GM23338 (cell line): ENCODE data around the gene BDP1.

Experiments used
- CREB1 ChIP-seq: fragments of 250-450 bp; sonication (Bioruptor Pico); IDR thresholded peaks from 2 replicates; pipeline ENCODE4 v1.5.0; 2020; ENCODE audit warnings: low read depth, mild to moderate bottlenecking, moderate library complexity
- EZH2 ChIP-seq: fragments of 200-600 bp; sonication (generic); IDR thresholded peaks from one replicate; pipeline ENCODE4 v1.8.0; 2017; ENCODE audit warnings: antibody characterized with exemption, mild to moderate bottlenecking, low read depth; ENCODE audit not compliant: unreplicated experiment
- EZH2phosphoT487 ChIP-seq: fragments of 200-600 bp; sonication (generic); IDR thresholded peaks from one replicate; pipeline ENCODE4 v1.8.1; 2018; ENCODE audit warnings: antibody characterized with exemption; ENCODE audit not compliant: unreplicated experiment
- JUNB ChIP-seq: IDR thresholded peaks from one replicate; pipeline ENCODE4 v1.6.1; 2016; ENCODE audit warnings: antibody characterized with exemption; ENCODE audit not compliant: unreplicated experiment
- NANOG ChIP-seq: IDR thresholded peaks from 2 replicates; pipeline ENCODE4 v1.6.1; 2016; ENCODE audit warnings: antibody characterized with exemption, borderline replicate concordance
- POLR2AphosphoS5 ChIP-seq: IDR thresholded peaks from 2 replicates; pipeline ENCODE4 v1.6.1; 2016; ENCODE audit warnings: antibody characterized with exemption, low read depth
- STAT1 ChIP-seq: IDR thresholded peaks from one replicate; pipeline ENCODE4 v1.6.1; 2016; ENCODE audit warnings: antibody characterized with exemption; ENCODE audit not compliant: unreplicated experiment
- ZNF114 ChIP-seq: fragments of 250-450 bp; sonication (Bioruptor Pico); IDR thresholded peaks from 2 replicates; pipeline ENCODE4 v1.5.0; 2020; ENCODE audit warnings: mild to moderate bottlenecking, moderate library complexity
- ZNF331 ChIP-seq: fragments of 250-450 bp; sonication (Bioruptor Pico); IDR thresholded peaks from 2 replicates; pipeline ENCODE4 v1.5.0; 2020; ENCODE audit warnings: low read depth, mild to moderate bottlenecking, moderate library complexity
- TF ChIP-seq, protein P1 (sequence below), 2 experiments: fragments of 200-600 bp in 1 of 2; sonication (generic) in 1 of 2; conservative IDR thresholded peaks; 2 replicates each; pipeline versions ENCODE4 v1.5.1 to v1.6.1; 2016 to 2017; ENCODE audit warnings: antibody characterized with exemption in 2 of 2, low read depth in 2 of 2, mild to moderate bottlenecking in 2 of 2, moderate library complexity in 1 of 2
- TF ChIP-seq, protein P2 (sequence below): IDR thresholded peaks from one replicate; pipeline ENCODE4 v1.6.1; 2018; ENCODE audit warnings: antibody characterized with exemption; ENCODE audit not compliant: unreplicated experiment
- TF ChIP-seq, protein P3 (sequence below): IDR thresholded peaks from 2 replicates; pipeline ENCODE4 v1.6.1; 2016; ENCODE audit warnings: antibody characterized with exemption
- TF ChIP-seq, protein P4 (sequence below): fragments of 250-450 bp; sonication (Bioruptor Pico); IDR thresholded peaks from 2 replicates; pipeline ENCODE4 v1.5.0; 2020; ENCODE audit warnings: mild to moderate bottlenecking, moderate library complexity

DNA sequence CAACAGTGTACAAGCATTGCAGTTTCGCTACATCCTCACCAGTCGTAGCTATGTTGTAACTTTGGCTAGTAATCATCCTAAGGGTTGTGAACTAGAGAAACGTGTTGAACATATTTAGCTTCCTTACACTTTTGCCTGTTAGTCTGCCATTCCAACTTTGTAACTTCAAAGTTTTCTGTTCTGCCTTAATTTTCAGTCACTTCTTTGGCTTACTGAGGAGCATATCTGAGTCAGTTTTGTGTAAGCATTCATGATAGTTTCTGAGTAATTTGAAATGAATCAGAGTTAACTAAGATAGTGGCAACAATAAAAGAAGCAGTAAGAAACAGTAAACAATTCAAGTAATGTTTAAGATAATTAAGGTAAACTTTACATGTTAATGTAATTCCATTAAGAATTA, 72.8 kb downstream of the BDP1 start:
- TF ChIP-seq, protein P1, sequence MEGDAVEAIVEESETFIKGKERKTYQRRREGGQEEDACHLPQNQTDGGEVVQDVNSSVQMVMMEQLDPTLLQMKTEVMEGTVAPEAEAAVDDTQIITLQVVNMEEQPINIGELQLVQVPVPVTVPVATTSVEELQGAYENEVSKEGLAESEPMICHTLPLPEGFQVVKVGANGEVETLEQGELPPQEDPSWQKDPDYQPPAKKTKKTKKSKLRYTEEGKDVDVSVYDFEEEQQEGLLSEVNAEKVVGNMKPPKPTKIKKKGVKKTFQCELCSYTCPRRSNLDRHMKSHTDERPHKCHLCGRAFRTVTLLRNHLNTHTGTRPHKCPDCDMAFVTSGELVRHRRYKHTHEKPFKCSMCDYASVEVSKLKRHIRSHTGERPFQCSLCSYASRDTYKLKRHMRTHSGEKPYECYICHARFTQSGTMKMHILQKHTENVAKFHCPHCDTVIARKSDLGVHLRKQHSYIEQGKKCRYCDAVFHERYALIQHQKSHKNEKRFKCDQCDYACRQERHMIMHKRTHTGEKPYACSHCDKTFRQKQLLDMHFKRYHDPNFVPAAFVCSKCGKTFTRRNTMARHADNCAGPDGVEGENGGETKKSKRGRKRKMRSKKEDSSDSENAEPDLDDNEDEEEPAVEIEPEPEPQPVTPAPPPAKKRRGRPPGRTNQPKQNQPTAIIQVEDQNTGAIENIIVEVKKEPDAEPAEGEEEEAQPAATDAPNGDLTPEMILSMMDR (conservative IDR thresholded peaks at IDR 0.05; ENCODE audit: low read depth in 2 of 2), result no peak
- TF ChIP-seq EZH2phosphoT487 (no peak), EZH2 (no peak), ZNF331 (no peak), POLR2AphosphoS5 (no peak), JUNB (no peak), CREB1 (CRISPR knock-in tag) (no peak), ZNF114 (CRISPR knock-in tag) (no peak), STAT1 (no peak), NANOG (no peak)
- TF ChIP-seq, protein P2, sequence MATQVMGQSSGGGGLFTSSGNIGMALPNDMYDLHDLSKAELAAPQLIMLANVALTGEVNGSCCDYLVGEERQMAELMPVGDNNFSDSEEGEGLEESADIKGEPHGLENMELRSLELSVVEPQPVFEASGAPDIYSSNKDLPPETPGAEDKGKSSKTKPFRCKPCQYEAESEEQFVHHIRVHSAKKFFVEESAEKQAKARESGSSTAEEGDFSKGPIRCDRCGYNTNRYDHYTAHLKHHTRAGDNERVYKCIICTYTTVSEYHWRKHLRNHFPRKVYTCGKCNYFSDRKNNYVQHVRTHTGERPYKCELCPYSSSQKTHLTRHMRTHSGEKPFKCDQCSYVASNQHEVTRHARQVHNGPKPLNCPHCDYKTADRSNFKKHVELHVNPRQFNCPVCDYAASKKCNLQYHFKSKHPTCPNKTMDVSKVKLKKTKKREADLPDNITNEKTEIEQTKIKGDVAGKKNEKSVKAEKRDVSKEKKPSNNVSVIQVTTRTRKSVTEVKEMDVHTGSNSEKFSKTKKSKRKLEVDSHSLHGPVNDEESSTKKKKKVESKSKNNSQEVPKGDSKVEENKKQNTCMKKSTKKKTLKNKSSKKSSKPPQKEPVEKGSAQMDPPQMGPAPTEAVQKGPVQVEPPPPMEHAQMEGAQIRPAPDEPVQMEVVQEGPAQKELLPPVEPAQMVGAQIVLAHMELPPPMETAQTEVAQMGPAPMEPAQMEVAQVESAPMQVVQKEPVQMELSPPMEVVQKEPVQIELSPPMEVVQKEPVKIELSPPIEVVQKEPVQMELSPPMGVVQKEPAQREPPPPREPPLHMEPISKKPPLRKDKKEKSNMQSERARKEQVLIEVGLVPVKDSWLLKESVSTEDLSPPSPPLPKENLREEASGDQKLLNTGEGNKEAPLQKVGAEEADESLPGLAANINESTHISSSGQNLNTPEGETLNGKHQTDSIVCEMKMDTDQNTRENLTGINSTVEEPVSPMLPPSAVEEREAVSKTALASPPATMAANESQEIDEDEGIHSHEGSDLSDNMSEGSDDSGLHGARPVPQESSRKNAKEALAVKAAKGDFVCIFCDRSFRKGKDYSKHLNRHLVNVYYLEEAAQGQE, result no peak
- TF ChIP-seq, protein P3, sequence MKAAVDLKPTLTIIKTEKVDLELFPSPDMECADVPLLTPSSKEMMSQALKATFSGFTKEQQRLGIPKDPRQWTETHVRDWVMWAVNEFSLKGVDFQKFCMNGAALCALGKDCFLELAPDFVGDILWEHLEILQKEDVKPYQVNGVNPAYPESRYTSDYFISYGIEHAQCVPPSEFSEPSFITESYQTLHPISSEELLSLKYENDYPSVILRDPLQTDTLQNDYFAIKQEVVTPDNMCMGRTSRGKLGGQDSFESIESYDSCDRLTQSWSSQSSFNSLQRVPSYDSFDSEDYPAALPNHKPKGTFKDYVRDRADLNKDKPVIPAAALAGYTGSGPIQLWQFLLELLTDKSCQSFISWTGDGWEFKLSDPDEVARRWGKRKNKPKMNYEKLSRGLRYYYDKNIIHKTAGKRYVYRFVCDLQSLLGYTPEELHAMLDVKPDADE, result no peak
- TF ChIP-seq, protein P4, sequence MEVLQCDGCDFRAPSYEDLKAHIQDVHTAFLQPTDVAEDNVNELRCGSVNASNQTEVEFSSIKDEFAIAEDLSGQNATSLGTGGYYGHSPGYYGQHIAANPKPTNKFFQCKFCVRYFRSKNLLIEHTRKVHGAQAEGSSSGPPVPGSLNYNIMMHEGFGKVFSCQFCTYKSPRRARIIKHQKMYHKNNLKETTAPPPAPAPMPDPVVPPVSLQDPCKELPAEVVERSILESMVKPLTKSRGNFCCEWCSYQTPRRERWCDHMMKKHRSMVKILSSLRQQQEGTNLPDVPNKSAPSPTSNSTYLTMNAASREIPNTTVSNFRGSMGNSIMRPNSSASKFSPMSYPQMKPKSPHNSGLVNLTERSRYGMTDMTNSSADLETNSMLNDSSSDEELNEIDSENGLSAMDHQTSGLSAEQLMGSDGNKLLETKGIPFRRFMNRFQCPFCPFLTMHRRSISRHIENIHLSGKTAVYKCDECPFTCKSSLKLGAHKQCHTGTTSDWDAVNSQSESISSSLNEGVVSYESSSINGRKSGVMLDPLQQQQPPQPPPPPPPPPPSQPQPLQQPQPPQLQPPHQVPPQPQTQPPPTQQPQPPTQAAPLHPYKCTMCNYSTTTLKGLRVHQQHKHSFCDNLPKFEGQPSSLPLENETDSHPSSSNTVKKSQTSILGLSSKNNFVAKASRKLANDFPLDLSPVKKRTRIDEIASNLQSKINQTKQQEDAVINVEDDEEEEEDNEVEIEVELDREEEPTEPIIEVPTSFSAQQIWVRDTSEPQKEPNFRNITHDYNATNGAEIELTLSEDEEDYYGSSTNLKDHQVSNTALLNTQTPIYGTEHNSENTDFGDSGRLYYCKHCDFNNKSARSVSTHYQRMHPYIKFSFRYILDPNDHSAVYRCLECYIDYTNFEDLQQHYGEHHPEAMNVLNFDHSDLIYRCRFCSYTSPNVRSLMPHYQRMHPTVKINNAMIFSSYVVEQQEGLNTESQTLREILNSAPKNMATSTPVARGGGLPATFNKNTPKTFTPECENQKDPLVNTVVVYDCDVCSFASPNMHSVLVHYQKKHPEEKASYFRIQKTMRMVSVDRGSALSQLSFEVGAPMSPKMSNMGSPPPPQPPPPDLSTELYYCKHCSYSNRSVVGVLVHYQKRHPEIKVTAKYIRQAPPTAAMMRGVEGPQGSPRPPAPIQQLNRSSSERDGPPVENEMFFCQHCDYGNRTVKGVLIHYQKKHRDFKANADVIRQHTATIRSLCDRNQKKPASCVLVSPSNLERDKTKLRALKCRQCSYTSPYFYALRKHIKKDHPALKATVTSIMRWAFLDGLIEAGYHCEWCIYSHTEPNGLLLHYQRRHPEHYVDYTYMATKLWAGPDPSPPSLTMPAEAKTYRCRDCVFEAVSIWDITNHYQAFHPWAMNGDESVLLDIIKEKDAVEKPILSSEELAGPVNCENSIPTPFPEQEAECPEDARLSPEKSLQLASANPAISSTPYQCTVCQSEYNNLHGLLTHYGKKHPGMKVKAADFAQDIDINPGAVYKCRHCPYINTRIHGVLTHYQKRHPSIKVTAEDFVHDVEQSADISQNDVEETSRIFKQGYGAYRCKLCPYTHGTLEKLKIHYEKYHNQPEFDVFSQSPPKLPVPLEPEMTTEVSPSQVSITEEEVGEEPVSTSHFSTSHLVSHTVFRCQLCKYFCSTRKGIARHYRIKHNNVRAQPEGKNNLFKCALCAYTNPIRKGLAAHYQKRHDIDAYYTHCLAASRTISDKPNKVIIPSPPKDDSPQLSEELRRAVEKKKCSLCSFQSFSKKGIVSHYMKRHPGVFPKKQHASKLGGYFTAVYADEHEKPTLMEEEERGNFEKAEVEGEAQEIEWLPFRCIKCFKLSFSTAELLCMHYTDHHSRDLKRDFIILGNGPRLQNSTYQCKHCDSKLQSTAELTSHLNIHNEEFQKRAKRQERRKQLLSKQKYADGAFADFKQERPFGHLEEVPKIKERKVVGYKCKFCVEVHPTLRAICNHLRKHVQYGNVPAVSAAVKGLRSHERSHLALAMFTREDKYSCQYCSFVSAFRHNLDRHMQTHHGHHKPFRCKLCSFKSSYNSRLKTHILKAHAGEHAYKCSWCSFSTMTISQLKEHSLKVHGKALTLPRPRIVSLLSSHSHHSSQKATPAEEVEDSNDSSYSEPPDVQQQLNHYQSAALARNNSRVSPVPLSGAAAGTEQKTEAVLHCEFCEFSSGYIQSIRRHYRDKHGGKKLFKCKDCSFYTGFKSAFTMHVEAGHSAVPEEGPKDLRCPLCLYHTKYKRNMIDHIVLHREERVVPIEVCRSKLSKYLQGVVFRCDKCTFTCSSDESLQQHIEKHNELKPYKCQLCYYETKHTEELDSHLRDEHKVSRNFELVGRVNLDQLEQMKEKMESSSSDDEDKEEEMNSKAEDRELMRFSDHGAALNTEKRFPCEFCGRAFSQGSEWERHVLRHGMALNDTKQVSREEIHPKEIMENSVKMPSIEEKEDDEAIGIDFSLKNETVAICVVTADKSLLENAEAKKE (CRISPR knock-in tag), result no peak
